HepG2 (cell line): ENCODE data around the gene STK38L. TPM values are rescaled to one million over a fixed set of nuclear protein-coding genes. Genes with fewer than 3 reads are reported as not detected.

Experiments used
- FIP1L1 ChIP-seq: fragments of 200-400 bp; formaldehyde crosslinking; IDR thresholded peaks from 2 replicates; pipeline ENCODE4 v1.6.1; 2018; ENCODE audit warnings: low read depth, mild to moderate bottlenecking, low read length, moderate library complexity, borderline replicate concordance; ENCODE audit not compliant: insufficient read depth
- HOXA3 ChIP-seq: sonication (generic); formaldehyde crosslinking; IDR thresholded peaks from 2 replicates; pipeline ENCODE4 v1.5.0; 2020; ENCODE audit warnings: missing genetic modification reagents
- KLF13 ChIP-seq: sonication (generic); formaldehyde crosslinking; IDR thresholded peaks from 2 replicates; pipeline ENCODE4 v1.4.0; 2020; ENCODE audit warnings: mild to moderate bottlenecking, missing genetic modification reagents
- PLRG1 ChIP-seq: fragments of 450-650 bp; conservative IDR thresholded peaks from 2 replicates; pipeline ENCODE4 v1.6.1; 2016
- RBFOX2 ChIP-seq: fragments of 200-400 bp; formaldehyde crosslinking; IDR thresholded peaks from 2 replicates; pipeline ENCODE4 v1.6.1; 2017; ENCODE audit warnings: low read depth, mild to moderate bottlenecking, low read length
- ZFP36 ChIP-seq: fragments of 150-350 bp; IDR thresholded peaks from 2 replicates; pipeline ENCODE4 v1.6.1; 2018; ENCODE audit warnings: borderline replicate concordance, low read length, low read depth; ENCODE audit not compliant: partially characterized antibody
- ZNF451 ChIP-seq: sonication (generic); formaldehyde crosslinking; IDR thresholded peaks from 2 replicates; pipeline ENCODE4 v1.5.0; 2020; ENCODE audit warnings: mild to moderate bottlenecking, missing genetic modification reagents
- ZSCAN29 ChIP-seq: sonication (generic); formaldehyde crosslinking; conservative IDR thresholded peaks from 2 replicates; pipeline ENCODE4 v1.4.0; 2020; ENCODE audit warnings: mild to moderate bottlenecking, missing genetic modification reagents
- polyA plus RNA-seq, 8 experiments: library from polyadenylated mRNA; depleted of rRNA in 3 of 8; stranded (reverse) in 7 of 8; unstranded in 1 of 8; fragments of >200 nt; fragmentation: Illumina TruSeq in 4 of 8; extraction: Trizol in 4 of 8; gene quantifications; 2 replicates each; pipeline versions ENCODE4 v1.2.1 to v1.2.3, GENCODE V29; 2011 to 2016; ENCODE audit warnings: low read depth in 4 of 8, missing spikeins in 1 of 8, mixed read lengths in 1 of 8; ENCODE audit not compliant: insufficient read depth in 1 of 8
- total RNA-seq, 5 experiments: library from RNA; depleted of rRNA; stranded (reverse); fragments of >200 nt; fragmentation: Illumina TruSeq; extraction: Trizol; gene quantifications; 2 replicates each; pipeline ENCODE4 v1.2.3, GENCODE V29; 2016; ENCODE audit warnings: low read depth in 1 of 5
- TF ChIP-seq, protein P1 (sequence below): sonication (generic); formaldehyde crosslinking; IDR thresholded peaks from 2 replicates; pipeline ENCODE4 v1.9.0; 2021; ENCODE audit warnings: missing genetic modification reagents, borderline replicate concordance
- TF ChIP-seq, protein P2 (sequence below): sonication (generic); formaldehyde crosslinking; conservative IDR thresholded peaks from 2 replicates; pipeline ENCODE4 v1.4.0; 2020; ENCODE audit warnings: missing genetic modification reagents
- TF ChIP-seq, protein P3 (sequence below): sonication (generic); formaldehyde crosslinking; IDR thresholded peaks from 2 replicates; pipeline ENCODE4 v1.4.0; 2020; ENCODE audit warnings: missing genetic modification reagents, borderline replicate concordance
- TF ChIP-seq, protein P4 (sequence below): sonication (generic); formaldehyde crosslinking; IDR thresholded peaks from 2 replicates; pipeline ENCODE4 v1.8.1; 2023; ENCODE audit warnings: mild to moderate bottlenecking, moderate library complexity, missing genetic modification reagents
- TF ChIP-seq, protein P5 (sequence below): sonication (generic); formaldehyde crosslinking; IDR thresholded peaks from 2 replicates; pipeline ENCODE4 v1.4.0; 2020; ENCODE audit warnings: mild to moderate bottlenecking, missing genetic modification reagents

Gene STK38L
- total and polyA plus RNA-seq, 2 of the 13 experiments (the other 11 are each of a cell fraction or from before 2014, with no cell fraction given), result 6.1 to 26.4 TPM

GRCh38 chr12:27213830-27214787 is 30.0 kb upstream of the STK38L start (continued):
- TF ChIP-seq, protein P1, sequence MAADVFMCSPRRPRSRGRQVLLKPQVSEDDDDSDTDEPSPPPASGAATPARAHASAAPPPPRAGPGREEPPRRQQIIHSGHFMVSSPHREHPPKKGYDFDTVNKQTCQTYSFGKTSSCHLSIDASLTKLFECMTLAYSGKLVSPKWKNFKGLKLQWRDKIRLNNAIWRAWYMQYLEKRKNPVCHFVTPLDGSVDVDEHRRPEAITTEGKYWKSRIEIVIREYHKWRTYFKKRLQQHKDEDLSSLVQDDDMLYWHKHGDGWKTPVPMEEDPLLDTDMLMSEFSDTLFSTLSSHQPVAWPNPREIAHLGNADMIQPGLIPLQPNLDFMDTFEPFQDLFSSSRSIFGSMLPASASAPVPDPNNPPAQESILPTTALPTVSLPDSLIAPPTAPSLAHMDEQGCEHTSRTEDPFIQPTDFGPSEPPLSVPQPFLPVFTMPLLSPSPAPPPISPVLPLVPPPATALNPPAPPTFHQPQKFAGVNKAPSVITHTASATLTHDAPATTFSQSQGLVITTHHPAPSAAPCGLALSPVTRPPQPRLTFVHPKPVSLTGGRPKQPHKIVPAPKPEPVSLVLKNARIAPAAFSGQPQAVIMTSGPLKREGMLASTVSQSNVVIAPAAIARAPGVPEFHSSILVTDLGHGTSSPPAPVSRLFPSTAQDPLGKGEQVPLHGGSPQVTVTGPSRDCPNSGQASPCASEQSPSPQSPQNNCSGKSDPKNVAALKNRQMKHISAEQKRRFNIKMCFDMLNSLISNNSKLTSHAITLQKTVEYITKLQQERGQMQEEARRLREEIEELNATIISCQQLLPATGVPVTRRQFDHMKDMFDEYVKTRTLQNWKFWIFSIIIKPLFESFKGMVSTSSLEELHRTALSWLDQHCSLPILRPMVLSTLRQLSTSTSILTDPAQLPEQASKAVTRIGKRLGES, result no peak
- TF ChIP-seq ZNF451 (CRISPR knock-in tag) (peak; percentile 81; the same call in 1 of the 2 replicates), PLRG1 (no peak), ZSCAN29 (CRISPR knock-in tag) (0 out of 2 replicates have a peak, but pooled peaks have one; percentile 87), HOXA3 (CRISPR knock-in tag) (peak; percentile 66), RBFOX2 (0 out of 2 replicates have a peak, but pooled peaks have one; percentile 28), KLF13 (CRISPR knock-in tag) (no peak), ZFP36 (no peak), FIP1L1 (no peak)
- TF ChIP-seq, protein P2, sequence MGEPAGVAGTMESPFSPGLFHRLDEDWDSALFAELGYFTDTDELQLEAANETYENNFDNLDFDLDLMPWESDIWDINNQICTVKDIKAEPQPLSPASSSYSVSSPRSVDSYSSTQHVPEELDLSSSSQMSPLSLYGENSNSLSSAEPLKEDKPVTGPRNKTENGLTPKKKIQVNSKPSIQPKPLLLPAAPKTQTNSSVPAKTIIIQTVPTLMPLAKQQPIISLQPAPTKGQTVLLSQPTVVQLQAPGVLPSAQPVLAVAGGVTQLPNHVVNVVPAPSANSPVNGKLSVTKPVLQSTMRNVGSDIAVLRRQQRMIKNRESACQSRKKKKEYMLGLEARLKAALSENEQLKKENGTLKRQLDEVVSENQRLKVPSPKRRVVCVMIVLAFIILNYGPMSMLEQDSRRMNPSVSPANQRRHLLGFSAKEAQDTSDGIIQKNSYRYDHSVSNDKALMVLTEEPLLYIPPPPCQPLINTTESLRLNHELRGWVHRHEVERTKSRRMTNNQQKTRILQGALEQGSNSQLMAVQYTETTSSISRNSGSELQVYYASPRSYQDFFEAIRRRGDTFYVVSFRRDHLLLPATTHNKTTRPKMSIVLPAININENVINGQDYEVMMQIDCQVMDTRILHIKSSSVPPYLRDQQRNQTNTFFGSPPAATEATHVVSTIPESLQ (CRISPR knock-in tag), result no peak
- TF ChIP-seq, protein P3, sequence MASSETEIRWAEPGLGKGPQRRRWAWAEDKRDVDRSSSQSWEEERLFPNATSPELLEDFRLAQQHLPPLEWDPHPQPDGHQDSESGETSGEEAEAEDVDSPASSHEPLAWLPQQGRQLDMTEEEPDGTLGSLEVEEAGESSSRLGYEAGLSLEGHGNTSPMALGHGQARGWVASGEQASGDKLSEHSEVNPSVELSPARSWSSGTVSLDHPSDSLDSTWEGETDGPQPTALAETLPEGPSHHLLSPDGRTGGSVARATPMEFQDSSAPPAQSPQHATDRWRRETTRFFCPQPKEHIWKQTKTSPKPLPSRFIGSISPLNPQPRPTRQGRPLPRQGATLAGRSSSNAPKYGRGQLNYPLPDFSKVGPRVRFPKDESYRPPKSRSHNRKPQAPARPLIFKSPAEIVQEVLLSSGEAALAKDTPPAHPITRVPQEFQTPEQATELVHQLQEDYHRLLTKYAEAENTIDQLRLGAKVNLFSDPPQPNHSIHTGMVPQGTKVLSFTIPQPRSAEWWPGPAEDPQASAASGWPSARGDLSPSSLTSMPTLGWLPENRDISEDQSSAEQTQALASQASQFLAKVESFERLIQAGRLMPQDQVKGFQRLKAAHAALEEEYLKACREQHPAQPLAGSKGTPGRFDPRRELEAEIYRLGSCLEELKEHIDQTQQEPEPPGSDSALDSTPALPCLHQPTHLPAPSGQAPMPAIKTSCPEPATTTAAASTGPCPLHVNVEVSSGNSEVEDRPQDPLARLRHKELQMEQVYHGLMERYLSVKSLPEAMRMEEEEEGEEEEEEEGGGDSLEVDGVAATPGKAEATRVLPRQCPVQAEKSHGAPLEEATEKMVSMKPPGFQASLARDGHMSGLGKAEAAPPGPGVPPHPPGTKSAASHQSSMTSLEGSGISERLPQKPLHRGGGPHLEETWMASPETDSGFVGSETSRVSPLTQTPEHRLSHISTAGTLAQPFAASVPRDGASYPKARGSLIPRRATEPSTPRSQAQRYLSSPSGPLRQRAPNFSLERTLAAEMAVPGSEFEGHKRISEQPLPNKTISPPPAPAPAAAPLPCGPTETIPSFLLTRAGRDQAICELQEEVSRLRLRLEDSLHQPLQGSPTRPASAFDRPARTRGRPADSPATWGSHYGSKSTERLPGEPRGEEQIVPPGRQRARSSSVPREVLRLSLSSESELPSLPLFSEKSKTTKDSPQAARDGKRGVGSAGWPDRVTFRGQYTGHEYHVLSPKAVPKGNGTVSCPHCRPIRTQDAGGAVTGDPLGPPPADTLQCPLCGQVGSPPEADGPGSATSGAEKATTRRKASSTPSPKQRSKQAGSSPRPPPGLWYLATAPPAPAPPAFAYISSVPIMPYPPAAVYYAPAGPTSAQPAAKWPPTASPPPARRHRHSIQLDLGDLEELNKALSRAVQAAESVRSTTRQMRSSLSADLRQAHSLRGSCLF (CRISPR knock-in tag), result no peak
- TF ChIP-seq, protein P4, sequence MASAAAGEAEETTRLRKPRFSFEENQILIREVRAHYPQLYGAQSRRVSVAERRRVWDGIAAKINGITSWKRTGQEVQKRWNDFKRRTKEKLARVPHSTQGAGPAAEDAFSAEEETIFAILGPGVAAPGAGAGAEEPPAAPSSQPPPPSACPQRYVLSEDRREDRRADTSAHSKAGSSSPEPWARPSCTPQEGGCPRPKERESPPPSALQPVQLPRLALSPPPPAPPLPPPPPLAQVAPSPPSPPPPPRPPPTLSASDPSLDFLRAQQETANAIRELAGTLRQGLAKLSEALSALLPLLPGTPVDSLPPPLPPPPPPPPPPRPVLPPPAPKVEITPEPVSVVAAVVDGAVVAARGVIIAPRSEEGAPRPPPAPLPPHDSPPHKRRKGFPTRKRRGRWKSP (CRISPR knock-in tag), result peak; percentile 66; the same call in 1 of the 2 replicates
- TF ChIP-seq, protein P5, sequence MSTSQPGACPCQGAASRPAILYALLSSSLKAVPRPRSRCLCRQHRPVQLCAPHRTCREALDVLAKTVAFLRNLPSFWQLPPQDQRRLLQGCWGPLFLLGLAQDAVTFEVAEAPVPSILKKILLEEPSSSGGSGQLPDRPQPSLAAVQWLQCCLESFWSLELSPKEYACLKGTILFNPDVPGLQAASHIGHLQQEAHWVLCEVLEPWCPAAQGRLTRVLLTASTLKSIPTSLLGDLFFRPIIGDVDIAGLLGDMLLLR (CRISPR knock-in tag), result no peak
